Measurements from ENCODE around the gene SMIM26. TPM values are rescaled to one million over a fixed set of nuclear protein-coding genes. Genes with fewer than 3 reads are reported as not detected.

SMIM26 gene
- total and polyA plus RNA-seq, 2 of the 13 experiments (the other 11 are each of a cell fraction or from before 2014, with no cell fraction given), result 214 to 249 TPM

GRCh38 chr20:18588574-18588933 lies 21.3 kb downstream of the SMIM26 start (continued):
- TF ChIP-seq HMGA1 (CRISPR knock-in tag; conservative IDR thresholded peaks at IDR 0.05) (no peak), GZF1 (CRISPR knock-in tag; IDR thresholded peaks at IDR 0.05) (no peak), CREB3 (CRISPR knock-in tag; IDR thresholded peaks at IDR 0.05) (0 out of 2 replicates have a peak, but pooled peaks have one; percentile 10), SIN3A (IDR thresholded peaks at IDR 0.05; ENCODE audit: borderline replicate concordance, low read depth, low read length) (no peak), HHEX (CRISPR knock-in tag; IDR thresholded peaks at IDR 0.05) (no peak), ZNF691 (CRISPR knock-in tag; IDR thresholded peaks at IDR 0.05; ENCODE audit: borderline replicate concordance, low read depth) (no peak), ZNF678 (CRISPR knock-in tag; IDR thresholded peaks at IDR 0.05) (no peak), FOSL2 (CRISPR knock-in tag; IDR thresholded peaks at IDR 0.05) (no peak), ZNF318 (CRISPR knock-in tag; IDR thresholded peaks at IDR 0.05) (no peak), ZNF816 (CRISPR knock-in tag; IDR thresholded peaks at IDR 0.05; ENCODE audit: borderline replicate concordance) (0 out of 2 replicates have a peak, but pooled peaks have one; percentile 58), ZBTB7B (CRISPR knock-in tag; IDR thresholded peaks at IDR 0.05) (peak; percentile 80; the same call in 1 of the 2 replicates), TMF1 (CRISPR knock-in tag; IDR thresholded peaks at IDR 0.05; ENCODE audit: low read depth) (no peak), ZNF580 (CRISPR knock-in tag; IDR thresholded peaks at IDR 0.05; ENCODE audit: borderline replicate concordance, low read depth) (no peak), HOXA7 (CRISPR knock-in tag; IDR thresholded peaks at IDR 0.05) (no peak), PHF5A (CRISPR knock-in tag; IDR thresholded peaks at IDR 0.05; ENCODE audit: low read depth, unreplicated experiment) (no peak), TCF7 (IDR thresholded peaks at IDR 0.05; ENCODE audit: low read depth) (0 out of 2 replicates have a peak, but pooled peaks have one; percentile 9), ZNF572 (CRISPR knock-in tag; IDR thresholded peaks at IDR 0.05) (no peak), ZNF460 (CRISPR knock-in tag; IDR thresholded peaks at IDR 0.05; ENCODE audit: borderline replicate concordance) (no peak), TEAD3 (CRISPR knock-in tag; optimal IDR thresholded peaks at IDR 0.05; ENCODE audit: borderline replicate concordance) (no peak), AGO1 (IDR thresholded peaks at IDR 0.05; ENCODE audit: low read depth, low read length, poor library complexity, severe bottlenecking) (peak; percentile 13), NFE2L1 (CRISPR knock-in tag; IDR thresholded peaks at IDR 0.05; ENCODE audit: borderline replicate concordance) (no peak)
- TF ChIP-seq, protein P1, sequence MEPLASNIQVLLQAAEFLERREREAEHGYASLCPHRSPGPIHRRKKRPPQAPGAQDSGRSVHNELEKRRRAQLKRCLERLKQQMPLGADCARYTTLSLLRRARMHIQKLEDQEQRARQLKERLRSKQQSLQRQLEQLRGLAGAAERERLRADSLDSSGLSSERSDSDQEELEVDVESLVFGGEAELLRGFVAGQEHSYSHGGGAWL (CRISPR knock-in tag; IDR thresholded peaks at IDR 0.05), result no peak

All from HepG2 (cell line).